ENCODE measurements around the gene MRPS27. TPM values are rescaled to one million over a fixed set of nuclear protein-coding genes. Genes with fewer than 3 reads are reported as not detected.
A peak's percentile ranks its signal among the peaks of the same experiment; 100 is the strongest.

The MRPS27 gene
- total RNA-seq, 1 donor from 2014 or later, result 26.0 TPM

DNA sequence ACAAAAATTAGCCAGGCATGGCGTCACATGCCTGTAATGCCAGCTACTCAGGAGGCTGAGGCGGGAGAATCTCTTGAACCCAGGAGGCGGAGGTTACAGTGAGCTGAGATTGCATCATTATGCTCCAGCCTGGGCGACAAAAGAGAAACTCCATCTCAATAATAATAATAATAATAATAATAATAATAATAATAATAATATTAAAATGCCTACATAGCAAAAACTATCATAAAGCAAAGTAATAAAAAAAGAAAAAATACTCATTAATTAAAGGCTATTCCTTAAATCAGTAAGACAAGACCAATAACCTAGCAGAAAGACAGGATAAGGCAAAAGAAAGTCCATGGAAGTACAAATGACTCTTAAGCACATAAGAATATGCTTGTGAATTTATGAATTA is 50.0 kb downstream of the MRPS27 start:
- Mint-ChIP-seq H3K27me3 (ENCODE audit: low read depth) (no peaks in the 10 kb centered on the region), H3K9me3 (ENCODE audit: low read depth) (peaks cover 4% of the 10 kb centered on the region), H3K4me3 (ENCODE audit: unreplicated experiment) (no peak overlapping the region), H3K36me3 (ENCODE audit: low read depth) (peaks cover 3% of the 10 kb centered on the region), H3K4me1 (ENCODE audit: low read depth) (peaks cover 45% of the 10 kb centered on the region), H3K27ac (ENCODE audit: unreplicated experiment) (no peak overlapping the region)
- TF ChIP-seq, protein P1, sequence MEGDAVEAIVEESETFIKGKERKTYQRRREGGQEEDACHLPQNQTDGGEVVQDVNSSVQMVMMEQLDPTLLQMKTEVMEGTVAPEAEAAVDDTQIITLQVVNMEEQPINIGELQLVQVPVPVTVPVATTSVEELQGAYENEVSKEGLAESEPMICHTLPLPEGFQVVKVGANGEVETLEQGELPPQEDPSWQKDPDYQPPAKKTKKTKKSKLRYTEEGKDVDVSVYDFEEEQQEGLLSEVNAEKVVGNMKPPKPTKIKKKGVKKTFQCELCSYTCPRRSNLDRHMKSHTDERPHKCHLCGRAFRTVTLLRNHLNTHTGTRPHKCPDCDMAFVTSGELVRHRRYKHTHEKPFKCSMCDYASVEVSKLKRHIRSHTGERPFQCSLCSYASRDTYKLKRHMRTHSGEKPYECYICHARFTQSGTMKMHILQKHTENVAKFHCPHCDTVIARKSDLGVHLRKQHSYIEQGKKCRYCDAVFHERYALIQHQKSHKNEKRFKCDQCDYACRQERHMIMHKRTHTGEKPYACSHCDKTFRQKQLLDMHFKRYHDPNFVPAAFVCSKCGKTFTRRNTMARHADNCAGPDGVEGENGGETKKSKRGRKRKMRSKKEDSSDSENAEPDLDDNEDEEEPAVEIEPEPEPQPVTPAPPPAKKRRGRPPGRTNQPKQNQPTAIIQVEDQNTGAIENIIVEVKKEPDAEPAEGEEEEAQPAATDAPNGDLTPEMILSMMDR (IDR thresholded peaks at IDR 0.05), result no peak
- no peak for DNase-seq (ENCODE audit: low spot score)

DNA sequence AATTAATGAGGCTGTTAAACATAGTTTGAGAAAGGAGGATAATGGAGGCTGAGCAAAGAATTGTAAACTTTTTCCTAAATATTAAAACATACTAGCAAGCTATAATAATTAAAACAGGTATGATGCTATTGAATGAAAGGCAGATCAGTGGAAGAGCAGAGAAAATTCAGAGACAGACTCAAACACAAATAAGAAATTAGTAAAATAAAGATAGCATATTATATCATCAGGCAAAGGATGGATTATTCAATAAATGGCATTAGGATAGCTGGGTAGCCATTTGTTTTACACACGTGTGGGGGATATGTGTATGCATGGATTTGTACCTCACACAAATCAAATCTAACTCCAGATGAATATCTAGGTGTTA is 50.6 kb downstream of the MRPS27 start:
- H3K9me3 Mint-ChIP-seq (ENCODE audit: low read depth), result peaks cover 4% of the 10 kb centered on the region
- H3K4me1 Mint-ChIP-seq (ENCODE audit: low read depth), result peaks cover 50% of the 10 kb centered on the region
- H3K36me3 Mint-ChIP-seq (ENCODE audit: low read depth), result peaks cover 3% of the 10 kb centered on the region
- no peaks in the 10 kb centered on the region for H3K27me3 Mint-ChIP-seq (ENCODE audit: low read depth)
- DNase-seq (ENCODE audit: low spot score), result no peak
- TF ChIP-seq, protein P1 (IDR thresholded peaks at IDR 0.05), result peak; percentile 49
- no peak overlapping the region for H3K4me3 Mint-ChIP-seq (ENCODE audit: unreplicated experiment)
- H3K27ac Mint-ChIP-seq (ENCODE audit: unreplicated experiment), result peak overlapping the region; percentile 5

DNA sequence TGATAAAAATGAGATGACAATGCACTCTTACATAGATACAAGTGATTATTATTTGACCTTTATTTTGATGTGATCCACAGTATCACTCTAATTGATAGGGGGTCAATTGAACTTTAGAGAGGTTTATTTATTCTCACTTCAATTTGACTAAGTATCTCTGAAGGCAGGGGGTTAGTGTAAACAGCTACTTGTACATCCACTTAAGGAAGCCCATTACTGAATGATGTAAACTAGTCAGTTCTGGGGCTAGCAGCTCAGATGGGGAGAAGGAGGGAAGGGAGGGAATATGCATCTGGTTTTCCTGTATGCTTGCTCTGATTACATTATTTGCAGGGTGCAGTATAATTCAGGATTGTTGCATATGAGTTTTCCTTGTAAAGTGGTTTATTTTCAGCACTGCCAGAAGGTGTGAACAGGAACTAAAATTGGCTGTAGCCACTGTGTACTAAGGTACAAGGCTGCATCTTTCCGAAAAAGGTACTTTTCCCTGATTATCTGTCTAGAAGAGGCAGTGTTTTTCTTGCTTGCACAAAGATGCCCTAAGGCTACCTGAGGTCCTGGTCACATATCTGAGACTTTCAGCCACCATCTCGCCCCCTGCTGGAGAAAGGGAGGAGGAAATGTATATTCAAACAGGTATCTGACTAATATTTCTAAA is 51.2 kb downstream of the MRPS27 start:
- peaks cover 51% of the 10 kb centered on the region for H3K4me1 Mint-ChIP-seq (ENCODE audit: low read depth)
- peaks cover 3% of the 10 kb centered on the region for H3K36me3 Mint-ChIP-seq (ENCODE audit: low read depth)
- no peaks in the 10 kb centered on the region for H3K27me3 Mint-ChIP-seq (ENCODE audit: low read depth)
- no peak for DNase-seq (ENCODE audit: low spot score)
- peak overlapping the region; percentile 5 for H3K27ac Mint-ChIP-seq (ENCODE audit: unreplicated experiment)
- no peak overlapping the region for H3K4me3 Mint-ChIP-seq (ENCODE audit: unreplicated experiment)
- TF ChIP-seq, protein P1 (IDR thresholded peaks at IDR 0.05), result peak; percentile 81
- H3K9me3 Mint-ChIP-seq (ENCODE audit: low read depth), result peaks cover 4% of the 10 kb centered on the region

DNA sequence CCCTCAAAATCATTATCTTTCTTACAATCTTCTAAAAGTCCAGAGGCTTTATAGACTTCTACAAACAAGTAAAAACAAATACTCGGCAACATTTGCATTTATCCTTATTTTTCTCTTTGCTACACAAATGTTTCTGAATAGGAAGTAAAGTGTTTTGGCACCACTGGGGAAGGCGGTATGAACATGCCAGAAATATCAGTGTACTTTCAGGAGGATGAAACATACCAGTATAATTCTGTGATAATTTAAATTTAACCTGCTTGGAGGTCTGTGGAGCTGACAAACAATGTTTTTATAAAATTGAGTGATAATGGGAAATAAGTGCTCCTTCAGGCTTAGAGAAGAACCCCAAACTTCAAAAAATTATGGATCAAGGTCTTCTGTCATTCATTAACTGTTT is 51.8 kb downstream of the MRPS27 start:
- peaks cover 4% of the 10 kb centered on the region for H3K9me3 Mint-ChIP-seq (ENCODE audit: low read depth)
- peaks cover 3% of the 10 kb centered on the region for H3K36me3 Mint-ChIP-seq (ENCODE audit: low read depth)
- H3K4me1 Mint-ChIP-seq (ENCODE audit: low read depth), result peaks cover 51% of the 10 kb centered on the region
- DNase-seq (ENCODE audit: low spot score), result no peak
- no peak overlapping the region for H3K4me3 Mint-ChIP-seq (ENCODE audit: unreplicated experiment)
- TF ChIP-seq, protein P1 (IDR thresholded peaks at IDR 0.05), result no peak
- H3K27ac Mint-ChIP-seq (ENCODE audit: unreplicated experiment), result no peak overlapping the region
- H3K27me3 Mint-ChIP-seq (ENCODE audit: low read depth), result no peaks in the 10 kb centered on the region

DNA sequence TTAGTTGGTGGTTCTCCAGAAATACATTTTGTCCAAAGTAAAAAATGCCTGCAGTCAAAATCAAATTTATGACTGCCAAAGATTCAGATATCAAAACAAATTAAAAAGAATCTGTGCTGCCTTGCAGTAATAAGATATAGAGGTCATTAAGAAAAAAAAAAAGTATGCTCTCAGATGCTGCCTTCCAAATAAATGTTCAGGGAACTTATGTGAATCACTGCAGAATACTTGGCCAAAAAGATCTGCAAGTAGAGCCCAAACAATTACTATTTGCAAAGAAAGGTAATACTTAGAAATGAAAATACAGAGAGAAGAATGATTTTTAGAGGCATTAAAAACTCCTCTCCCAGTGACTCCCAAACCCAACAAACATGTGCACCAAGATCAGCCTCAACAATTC is 52.4 kb downstream of the MRPS27 start:
- Mint-ChIP-seq H3K27ac (ENCODE audit: unreplicated experiment) (no peak overlapping the region), H3K27me3 (ENCODE audit: low read depth) (no peaks in the 10 kb centered on the region), H3K4me1 (ENCODE audit: low read depth) (peaks cover 50% of the 10 kb centered on the region), H3K36me3 (ENCODE audit: low read depth) (peaks cover 4% of the 10 kb centered on the region), H3K4me3 (ENCODE audit: unreplicated experiment) (no peak overlapping the region), H3K9me3 (ENCODE audit: low read depth) (peaks cover 4% of the 10 kb centered on the region)
- TF ChIP-seq, protein P1 (IDR thresholded peaks at IDR 0.05), result no peak
- no peak for DNase-seq (ENCODE audit: low spot score)

Data from chondrocyte (in vitro differentiated cells).